GM12878 (cell line): ENCODE data around the gene PRKN. TPM values are rescaled to one million over a fixed set of nuclear protein-coding genes. Genes with fewer than 3 reads are reported as not detected.

Experiments used
- ATAC-seq: fragments of 200-7000 bp; cut with Tn5 transposase; 3 replicates; pipeline ENCODE4 v1.9.1; 2020; ENCODE audit warnings: mild to moderate bottlenecking, moderate library complexity
- BruUV-seq: library from RNA; stranded (reverse); fragments of 400-500 nt; replicated peaks from 2 replicates; lab custom pipeline; 2021; lab: Mats Ljungman, UMichigan
- CTCF ChIA-PET: fragments of 300-600 bp; sonication (Branson Sonifier 250); formaldehyde crosslinking; extraction: SDS; loops from one replicate; lab custom pipeline; 2021; ENCODE audit warnings: inconsistent platforms; lab: Yijun Ruan, JAX
- POLR2A ChIA-PET: fragments of 350-600 bp; formaldehyde crosslinking; extraction: SDS; loops from one replicate; lab custom pipeline; 2021; ENCODE audit warnings: inconsistent platforms; lab: Charles Lee
- RAD21 ChIA-PET: fragments of 300-600 bp; sonication (Branson Sonifier 250); formaldehyde crosslinking; loops from one replicate; lab custom pipeline; 2023; ENCODE audit warnings: antibody characterized with exemption; ENCODE audit not compliant: unreplicated experiment; lab: Charles Lee
- SMC1A ChIA-PET: fragments of 300-600 bp; sonication (Branson Sonifier 250); formaldehyde crosslinking; loops from one replicate; lab custom pipeline; 2023; ENCODE audit not compliant: unreplicated experiment, uncharacterized antibody; lab: Charles Lee
- DNase-seq: peaks from one replicate; pipeline ENCODE4 v3.0.0-alpha.2; 2011; ENCODE audit warnings: low read depth, low spot score
- FAIRE-seq: peaks from 3 replicates; lab custom pipeline; 2011; peaks lifted over from hg19 to GRCh38; lab: Jason Lieb, UNC
- H2AFZ ChIP-seq: 2 replicates; pipeline ENCODE4 v1.6.0; 2011; ENCODE audit warnings: low read depth, low read length, control low read depth; ENCODE audit not compliant: control insufficient read depth
- H3K27ac ChIP-seq: 2 replicates; pipeline ENCODE4 v1.5.1; 2011; ENCODE audit warnings: control low read depth; ENCODE audit not compliant: control insufficient read depth, insufficient read depth
- H3K27me3 ChIP-seq, 2 experiments: replicated peaks in 1 of 2; 2 replicates each; pipeline versions ENCODE4 v1.6.0 to v1.6.1; 2011; ENCODE audit warnings: low read length in 1 of 2; ENCODE audit not compliant: control insufficient read depth in 2 of 2, insufficient read depth in 2 of 2
- H3K36me3 ChIP-seq, 2 experiments: 2 replicates each; pipeline ENCODE4 v1.5.1; 2011; ENCODE audit warnings: low read length in 1 of 2; ENCODE audit not compliant: control insufficient read depth in 2 of 2, insufficient read depth in 2 of 2
- H3K4me1 ChIP-seq: 2 replicates; pipeline ENCODE4 v1.6.1; 2011; ENCODE audit warnings: mild to moderate bottlenecking, low read length, moderate library complexity, mixed read lengths; ENCODE audit not compliant: control insufficient read depth, insufficient read depth
- H3K4me2 ChIP-seq: 2 replicates; pipeline ENCODE4 v1.6.0; 2011; ENCODE audit warnings: control low read depth; ENCODE audit not compliant: control insufficient read depth, insufficient read depth
- H3K4me3 ChIP-seq: fragments of 200-600 bp; sonication (generic); 2 replicates; pipeline ENCODE4 v1.5.1; 2016
- H3K79me2 ChIP-seq: 2 replicates; pipeline ENCODE4 v1.6.0; 2011; ENCODE audit warnings: low read length; ENCODE audit not compliant: control insufficient read depth, insufficient read depth
- H3K9ac ChIP-seq: 2 replicates; pipeline ENCODE4 v1.8.0; 2011; ENCODE audit warnings: low read length, control low read depth, mixed read lengths; ENCODE audit not compliant: control insufficient read depth, insufficient read depth
- H3K9me3 ChIP-seq: replicated peaks from 3 replicates; pipeline ENCODE4 v1.5.1; 2011; ENCODE audit warnings: mild to moderate bottlenecking, low read length; ENCODE audit not compliant: control insufficient read depth, insufficient read depth
- H4K20me1 ChIP-seq: 2 replicates; pipeline ENCODE4 v1.6.0; 2011; ENCODE audit not compliant: control insufficient read depth, insufficient read depth
- BACH1 ChIP-seq: fragments of 450-650 bp; IDR thresholded peaks from 2 replicates; pipeline ENCODE4 v1.6.1; 2017; ENCODE audit warnings: mild to moderate bottlenecking, borderline replicate concordance
- KAT2A ChIP-seq: conservative IDR thresholded peaks from 2 replicates; pipeline ENCODE4 v1.6.1; 2011; ENCODE audit warnings: low read depth, low read length; ENCODE audit not compliant: control insufficient read depth
- NR2C1 ChIP-seq: fragments of 450-650 bp; IDR thresholded peaks from 2 replicates; pipeline ENCODE4 v1.6.1; 2017; ENCODE audit warnings: antibody characterized with exemption, mild to moderate bottlenecking, moderate library complexity
- POLR2AphosphoS5 ChIP-seq: IDR thresholded peaks from 2 replicates; pipeline ENCODE4 v1.6.1; 2011; ENCODE audit warnings: mild to moderate bottlenecking, low read length, inconsistent platforms
- POU2F2 ChIP-seq: IDR thresholded peaks from 3 replicates; pipeline ENCODE4 v1.6.1; 2011; ENCODE audit warnings: low read depth, mild to moderate bottlenecking, low read length, borderline replicate concordance
- RB1 ChIP-seq: fragments of 450-650 bp; formaldehyde crosslinking; IDR thresholded peaks from 2 replicates; pipeline ENCODE4 v1.6.1; 2017; ENCODE audit warnings: mild to moderate bottlenecking, borderline replicate concordance
- ZSCAN29 ChIP-seq: fragments of 450-650 bp; IDR thresholded peaks from 2 replicates; pipeline ENCODE4 v1.6.1; 2017; ENCODE audit warnings: mild to moderate bottlenecking, moderate library complexity
- WGBS: methylation state at CpG from one replicate; pipeline ENCODE4 v1.1.6; 2016; ENCODE audit warnings: low lambda C conversion rate; ENCODE audit not compliant: insufficient replicate concordance, insufficient coverage; ENCODE audit errors: missing lambda C conversion rate; 5-methylcytosine and 5-hydroxymethylcytosine counted together
- in situ Hi-C: fragments of 300-500 bp; cut with MboI; formaldehyde crosslinking; loops from 9 replicates; pipeline ENCODE4 v1.14.3; 2018; ENCODE audit warnings: mixed read lengths
- intact Hi-C: fragments of 100-400 bp; cut with micrococcal nuclease; formaldehyde crosslinking; loops from one replicate; pipeline ENCODE4 v1.14.2; 2022; ENCODE audit not compliant: unreplicated experiment
- polyA plus RNA-seq, 11 experiments: library from polyadenylated mRNA; depleted of rRNA in 4 of 11; unstranded in 6 of 11; stranded (reverse) in 5 of 11; fragments of >200 nt; fragmentation: Nextera tagmentation in 4 of 11; fragmentation: Illumina TruSeq in 1 of 11; extraction: Ambion mirVana in 4 of 11; extraction: Trizol in 1 of 11; gene quantifications; 1 replicate in 1 of 11; 2 replicates in 10 of 11; pipeline versions ENCODE4 v1.2.1 to v1.2.3, GENCODE V29; 2011 to 2016; ENCODE audit warnings: inconsistent platforms in 2 of 11, missing spikeins in 2 of 11, low read depth in 1 of 11
- total RNA-seq, 4 experiments: library from RNA; depleted of rRNA in 3 of 4; stranded (reverse); fragments of >200 nt in 3 of 4; fragmentation: Illumina TruSeq in 1 of 4; extraction: Trizol in 1 of 4; gene quantifications; 2 replicates each; pipeline versions ENCODE4 v1.2.1 to v1.2.3, GENCODE V29; 2013 to 2021
- TF ChIP-seq, protein P1 (sequence below): fragments of 450-650 bp; IDR thresholded peaks from 2 replicates; pipeline ENCODE4 v1.6.1; 2017; ENCODE audit warnings: antibody characterized with exemption, mild to moderate bottlenecking, moderate library complexity

The PRKN gene
- total and polyA plus RNA-seq, 10 of the 15 experiments (the other 5 are each of a cell fraction or from before 2014, with no cell fraction given) = 0.06 to 0.09 TPM; not detected in 8

GRCh38 chr6:161379834-161380582, 1347.6 kb downstream of the PRKN start:
- ATAC-seq = no peak
- Histone ChIP-seq H2AFZ (no peak overlapping the region), H3K4me2 (no peak overlapping the region), H3K4me1 (no peaks in the 10 kb centered on the region), H3K27me3 (no peaks in the 10 kb centered on the region; a peak in 2 of 4 replicates), H3K36me3 (no peaks in the 10 kb centered on the region), H4K20me1 (no peaks in the 10 kb centered on the region), H3K4me3 (no peak overlapping the region), H3K9me3 (no peaks in the 10 kb centered on the region), H3K9ac (no peak overlapping the region), H3K79me2 (no peaks in the 10 kb centered on the region), H3K27ac (no peak overlapping the region)
- ChIA-PET CTCF (interaction anchor here (0.9 to 1.6 kb wide), 2 partner anchors 9 to 13 kb away, joined by 3 to 8 read pairs; no protein-coding TSS in a partner anchor), RAD21 (interaction anchor here (0.9 kb wide), 1 partner anchor 9 kb away, joined by 3 read pairs; no protein-coding TSS in a partner anchor), POLR2A (no interaction called here), SMC1A (interaction anchor here (1.1 kb wide), 1 partner anchor 9 kb away, joined by 3 read pairs; no protein-coding TSS in a partner anchor)
- in situ Hi-C loops = loop anchor here (10.0 kb wide), 1 partner anchor 855 kb away; no protein-coding TSS in a partner anchor
- TF ChIP-seq NR2C1 (no peak), RB1 (no peak), KAT2A (no peak), POLR2AphosphoS5 (no peak), POU2F2 (no peak), ZSCAN29 (no peak), BACH1 (no peak)
- TF ChIP-seq, protein P1, sequence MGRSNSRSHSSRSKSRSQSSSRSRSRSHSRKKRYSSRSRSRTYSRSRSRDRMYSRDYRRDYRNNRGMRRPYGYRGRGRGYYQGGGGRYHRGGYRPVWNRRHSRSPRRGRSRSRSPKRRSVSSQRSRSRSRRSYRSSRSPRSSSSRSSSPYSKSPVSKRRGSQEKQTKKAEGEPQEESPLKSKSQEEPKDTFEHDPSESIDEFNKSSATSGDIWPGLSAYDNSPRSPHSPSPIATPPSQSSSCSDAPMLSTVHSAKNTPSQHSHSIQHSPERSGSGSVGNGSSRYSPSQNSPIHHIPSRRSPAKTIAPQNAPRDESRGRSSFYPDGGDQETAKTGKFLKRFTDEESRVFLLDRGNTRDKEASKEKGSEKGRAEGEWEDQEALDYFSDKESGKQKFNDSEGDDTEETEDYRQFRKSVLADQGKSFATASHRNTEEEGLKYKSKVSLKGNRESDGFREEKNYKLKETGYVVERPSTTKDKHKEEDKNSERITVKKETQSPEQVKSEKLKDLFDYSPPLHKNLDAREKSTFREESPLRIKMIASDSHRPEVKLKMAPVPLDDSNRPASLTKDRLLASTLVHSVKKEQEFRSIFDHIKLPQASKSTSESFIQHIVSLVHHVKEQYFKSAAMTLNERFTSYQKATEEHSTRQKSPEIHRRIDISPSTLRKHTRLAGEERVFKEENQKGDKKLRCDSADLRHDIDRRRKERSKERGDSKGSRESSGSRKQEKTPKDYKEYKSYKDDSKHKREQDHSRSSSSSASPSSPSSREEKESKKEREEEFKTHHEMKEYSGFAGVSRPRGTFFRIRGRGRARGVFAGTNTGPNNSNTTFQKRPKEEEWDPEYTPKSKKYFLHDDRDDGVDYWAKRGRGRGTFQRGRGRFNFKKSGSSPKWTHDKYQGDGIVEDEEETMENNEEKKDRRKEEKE = no peak
- intact Hi-C loops = no loop called here
- no peak for DNase-seq
- 9% methylated on average over 8 of the region's 8 CpGs for WGBS
- FAIRE-seq = no peak
- no TSS peak for BruUV-seq
